ENCODE data around the gene ABHD17B. TPM values are rescaled to one million over a fixed set of nuclear protein-coding genes. Genes with fewer than 3 reads are reported as not detected.

The ABHD17B gene
- polyA plus RNA-seq, 2 of the 4 experiments (the other 2 are of a cell fraction), result 16.6 to 25.3 TPM

DNA sequence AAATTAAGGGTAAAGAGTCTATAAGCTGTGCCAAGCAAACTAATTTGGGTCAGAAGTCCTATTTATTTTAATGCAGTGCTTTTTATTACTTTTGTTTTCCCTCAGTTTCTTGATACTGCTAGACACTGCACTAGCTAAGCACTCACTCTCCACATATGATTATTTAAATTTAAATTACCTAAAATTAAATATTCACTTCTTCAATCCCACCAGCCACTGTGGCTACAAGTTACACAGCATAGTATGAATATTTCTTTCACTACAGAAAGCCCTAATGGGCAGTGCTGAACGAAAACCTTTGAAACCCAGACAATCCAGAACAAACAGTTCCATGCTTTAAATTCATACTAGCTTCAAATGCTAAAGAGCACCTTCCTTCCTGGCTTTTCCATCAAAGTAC, 23.6 kb downstream of the ABHD17B start:
- no peak for DNase-seq (ENCODE audit: low read depth in 1 of 2, low spot score in 1 of 2)
- Histone ChIP-seq H3K27ac (no peak overlapping the region), H3K4me3 (no peak overlapping the region), H3K9me3 (peaks cover 25% of the 10 kb centered on the region), H3K4me1 (no peaks in the 10 kb centered on the region), H3K4me2 (no peak overlapping the region)
- ChIA-PET POLR2A (no interaction called here), CTCF (no interaction called here)
- FAIRE-seq, result no peak
- TF ChIP-seq, protein P1, sequence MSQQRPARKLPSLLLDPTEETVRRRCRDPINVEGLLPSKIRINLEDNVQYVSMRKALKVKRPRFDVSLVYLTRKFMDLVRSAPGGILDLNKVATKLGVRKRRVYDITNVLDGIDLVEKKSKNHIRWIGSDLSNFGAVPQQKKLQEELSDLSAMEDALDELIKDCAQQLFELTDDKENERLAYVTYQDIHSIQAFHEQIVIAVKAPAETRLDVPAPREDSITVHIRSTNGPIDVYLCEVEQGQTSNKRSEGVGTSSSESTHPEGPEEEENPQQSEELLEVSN (IDR thresholded peaks at IDR 0.05; ENCODE audit: borderline replicate concordance, low read depth), result no peak
- TF ChIP-seq, protein P2, sequence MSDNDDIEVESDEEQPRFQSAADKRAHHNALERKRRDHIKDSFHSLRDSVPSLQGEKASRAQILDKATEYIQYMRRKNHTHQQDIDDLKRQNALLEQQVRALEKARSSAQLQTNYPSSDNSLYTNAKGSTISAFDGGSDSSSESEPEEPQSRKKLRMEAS (IDR thresholded peaks at IDR 0.05), result no peak
- TF ChIP-seq, protein P3, sequence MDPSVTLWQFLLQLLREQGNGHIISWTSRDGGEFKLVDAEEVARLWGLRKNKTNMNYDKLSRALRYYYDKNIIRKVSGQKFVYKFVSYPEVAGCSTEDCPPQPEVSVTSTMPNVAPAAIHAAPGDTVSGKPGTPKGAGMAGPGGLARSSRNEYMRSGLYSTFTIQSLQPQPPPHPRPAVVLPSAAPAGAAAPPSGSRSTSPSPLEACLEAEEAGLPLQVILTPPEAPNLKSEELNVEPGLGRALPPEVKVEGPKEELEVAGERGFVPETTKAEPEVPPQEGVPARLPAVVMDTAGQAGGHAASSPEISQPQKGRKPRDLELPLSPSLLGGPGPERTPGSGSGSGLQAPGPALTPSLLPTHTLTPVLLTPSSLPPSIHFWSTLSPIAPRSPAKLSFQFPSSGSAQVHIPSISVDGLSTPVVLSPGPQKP (IDR thresholded peaks at IDR 0.05; ENCODE audit: low read depth, low read length), result no peak
- TF ChIP-seq, protein P4, sequence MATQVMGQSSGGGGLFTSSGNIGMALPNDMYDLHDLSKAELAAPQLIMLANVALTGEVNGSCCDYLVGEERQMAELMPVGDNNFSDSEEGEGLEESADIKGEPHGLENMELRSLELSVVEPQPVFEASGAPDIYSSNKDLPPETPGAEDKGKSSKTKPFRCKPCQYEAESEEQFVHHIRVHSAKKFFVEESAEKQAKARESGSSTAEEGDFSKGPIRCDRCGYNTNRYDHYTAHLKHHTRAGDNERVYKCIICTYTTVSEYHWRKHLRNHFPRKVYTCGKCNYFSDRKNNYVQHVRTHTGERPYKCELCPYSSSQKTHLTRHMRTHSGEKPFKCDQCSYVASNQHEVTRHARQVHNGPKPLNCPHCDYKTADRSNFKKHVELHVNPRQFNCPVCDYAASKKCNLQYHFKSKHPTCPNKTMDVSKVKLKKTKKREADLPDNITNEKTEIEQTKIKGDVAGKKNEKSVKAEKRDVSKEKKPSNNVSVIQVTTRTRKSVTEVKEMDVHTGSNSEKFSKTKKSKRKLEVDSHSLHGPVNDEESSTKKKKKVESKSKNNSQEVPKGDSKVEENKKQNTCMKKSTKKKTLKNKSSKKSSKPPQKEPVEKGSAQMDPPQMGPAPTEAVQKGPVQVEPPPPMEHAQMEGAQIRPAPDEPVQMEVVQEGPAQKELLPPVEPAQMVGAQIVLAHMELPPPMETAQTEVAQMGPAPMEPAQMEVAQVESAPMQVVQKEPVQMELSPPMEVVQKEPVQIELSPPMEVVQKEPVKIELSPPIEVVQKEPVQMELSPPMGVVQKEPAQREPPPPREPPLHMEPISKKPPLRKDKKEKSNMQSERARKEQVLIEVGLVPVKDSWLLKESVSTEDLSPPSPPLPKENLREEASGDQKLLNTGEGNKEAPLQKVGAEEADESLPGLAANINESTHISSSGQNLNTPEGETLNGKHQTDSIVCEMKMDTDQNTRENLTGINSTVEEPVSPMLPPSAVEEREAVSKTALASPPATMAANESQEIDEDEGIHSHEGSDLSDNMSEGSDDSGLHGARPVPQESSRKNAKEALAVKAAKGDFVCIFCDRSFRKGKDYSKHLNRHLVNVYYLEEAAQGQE (IDR thresholded peaks at IDR 0.05), result no peak
- TF ChIP-seq EP300 (IDR thresholded peaks at IDR 0.05), result no peak
- no peak for TF ChIP-seq KDM5A (IDR thresholded peaks at IDR 0.05)
- no peak for TF ChIP-seq NPAS2 (CRISPR knock-in tag; IDR thresholded peaks at IDR 0.05; ENCODE audit: borderline replicate concordance)
- TF ChIP-seq CBX8 (IDR thresholded peaks at IDR 0.05), result no peak
- no peak for TF ChIP-seq TFCP2L1 (CRISPR knock-in tag; IDR thresholded peaks at IDR 0.05)
- TF ChIP-seq RFX5 (IDR thresholded peaks at IDR 0.05), result no peak
- TF ChIP-seq SMC3 (IDR thresholded peaks at IDR 0.05), result no peak
- no peak for TF ChIP-seq NR3C1 (IDR thresholded peaks at IDR 0.05)
- no peak for TF ChIP-seq JUN (IDR thresholded peaks at IDR 0.05)
- no peak for TF ChIP-seq RARB (CRISPR knock-in tag; IDR thresholded peaks at IDR 0.05)
- TF ChIP-seq ZNF302 (CRISPR knock-in tag; IDR thresholded peaks at IDR 0.05), result no peak
- TF ChIP-seq, protein P5, sequence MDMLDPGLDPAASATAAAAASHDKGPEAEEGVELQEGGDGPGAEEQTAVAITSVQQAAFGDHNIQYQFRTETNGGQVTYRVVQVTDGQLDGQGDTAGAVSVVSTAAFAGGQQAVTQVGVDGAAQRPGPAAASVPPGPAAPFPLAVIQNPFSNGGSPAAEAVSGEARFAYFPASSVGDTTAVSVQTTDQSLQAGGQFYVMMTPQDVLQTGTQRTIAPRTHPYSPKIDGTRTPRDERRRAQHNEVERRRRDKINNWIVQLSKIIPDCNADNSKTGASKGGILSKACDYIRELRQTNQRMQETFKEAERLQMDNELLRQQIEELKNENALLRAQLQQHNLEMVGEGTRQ (IDR thresholded peaks at IDR 0.05), result no peak
- no peak for TF ChIP-seq RCOR1 (IDR thresholded peaks at IDR 0.05; ENCODE audit: low read depth, low read length)
- TF ChIP-seq FOXS1 (CRISPR knock-in tag; IDR thresholded peaks at IDR 0.05), result no peak
- no peak for TF ChIP-seq KDM1A (IDR thresholded peaks at IDR 0.05; ENCODE audit: low read depth)
- TF ChIP-seq HEYL (CRISPR knock-in tag; IDR thresholded peaks at IDR 0.05), result no peak
- 71% methylated on average over 1 of the region's 1 CpG for WGBS (ENCODE audit: missing lambda C conversion rate)
- no peak for ATAC-seq

DNA sequence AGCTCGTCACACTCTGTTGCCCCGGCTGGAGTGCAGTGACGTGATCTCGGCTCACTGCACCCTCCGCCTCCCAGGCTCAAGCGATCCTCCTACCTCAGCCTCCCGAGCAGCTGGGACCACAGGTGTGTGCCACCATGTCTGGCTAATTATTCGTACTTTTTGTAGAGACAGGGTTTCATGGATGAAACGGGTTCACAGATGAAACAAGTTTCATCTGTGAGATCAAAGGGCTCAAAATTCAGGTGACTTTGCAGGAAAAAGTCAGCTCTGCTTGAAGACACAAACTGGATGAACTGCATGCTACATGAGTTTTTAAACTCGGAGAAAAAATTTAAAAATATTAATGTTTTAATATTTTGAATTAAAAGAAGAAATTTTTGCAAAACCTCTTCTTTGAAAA, 24.5 kb downstream of the ABHD17B start:
- no peak for DNase-seq (ENCODE audit: low read depth in 1 of 2, low spot score in 1 of 2)
- ChIA-PET POLR2A (no interaction called here), CTCF (interaction anchor here (0.7 kb wide), 1 partner anchor 452 kb away, joined by 3 read pairs; no protein-coding TSS in a partner anchor)
- FAIRE-seq, result no peak
- WGBS (ENCODE audit: missing lambda C conversion rate), result 93% methylated on average over 10 of the region's 10 CpGs
- H3K9me3 ChIP-seq, result peaks cover 31% of the 10 kb centered on the region
- ATAC-seq, result no peak
- TF ChIP-seq, protein P6, sequence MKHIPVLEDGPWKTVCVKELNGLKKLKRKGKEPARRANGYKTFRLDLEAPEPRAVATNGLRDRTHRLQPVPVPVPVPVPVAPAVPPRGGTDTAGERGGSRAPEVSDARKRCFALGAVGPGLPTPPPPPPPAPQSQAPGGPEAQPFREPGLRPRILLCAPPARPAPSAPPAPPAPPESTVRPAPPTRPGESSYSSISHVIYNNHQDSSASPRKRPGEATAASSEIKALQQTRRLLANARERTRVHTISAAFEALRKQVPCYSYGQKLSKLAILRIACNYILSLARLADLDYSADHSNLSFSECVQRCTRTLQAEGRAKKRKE (CRISPR knock-in tag; IDR thresholded peaks at IDR 0.05; ENCODE audit: low read depth), result no peak
- TF ChIP-seq FOXS1 (CRISPR knock-in tag; IDR thresholded peaks at IDR 0.05), result no peak
- no peak for TF ChIP-seq EHMT2 (IDR thresholded peaks at IDR 0.05; ENCODE audit: low read depth)
- no peak for TF ChIP-seq ZC3H11A (IDR thresholded peaks at IDR 0.05)
- TF ChIP-seq, protein P7, sequence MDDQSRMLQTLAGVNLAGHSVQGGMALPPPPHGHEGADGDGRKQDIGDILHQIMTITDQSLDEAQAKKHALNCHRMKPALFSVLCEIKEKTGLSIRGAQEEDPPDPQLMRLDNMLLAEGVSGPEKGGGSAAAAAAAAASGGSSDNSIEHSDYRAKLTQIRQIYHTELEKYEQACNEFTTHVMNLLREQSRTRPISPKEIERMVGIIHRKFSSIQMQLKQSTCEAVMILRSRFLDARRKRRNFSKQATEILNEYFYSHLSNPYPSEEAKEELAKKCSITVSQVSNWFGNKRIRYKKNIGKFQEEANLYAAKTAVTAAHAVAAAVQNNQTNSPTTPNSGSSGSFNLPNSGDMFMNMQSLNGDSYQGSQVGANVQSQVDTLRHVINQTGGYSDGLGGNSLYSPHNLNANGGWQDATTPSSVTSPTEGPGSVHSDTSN (IDR thresholded peaks at IDR 0.05), result no peak
- H3K4me2 ChIP-seq, result no peak overlapping the region
- H3K27ac ChIP-seq, result no peak overlapping the region
- no peak overlapping the region for H3K4me3 ChIP-seq
- H3K4me1 ChIP-seq, result no peaks in the 10 kb centered on the region

Data from A549 (cell line).